ENCODE results near the gene ARHGEF16. TPM values are rescaled to one million over a fixed set of nuclear protein-coding genes. Genes with fewer than 3 reads are reported as not detected.

ARHGEF16 gene
- total and polyA plus RNA-seq, 2 donors (not counting 1 experiment from before 2014, with no cell fraction given): 0.13 to 0.22 TPM

DNA sequence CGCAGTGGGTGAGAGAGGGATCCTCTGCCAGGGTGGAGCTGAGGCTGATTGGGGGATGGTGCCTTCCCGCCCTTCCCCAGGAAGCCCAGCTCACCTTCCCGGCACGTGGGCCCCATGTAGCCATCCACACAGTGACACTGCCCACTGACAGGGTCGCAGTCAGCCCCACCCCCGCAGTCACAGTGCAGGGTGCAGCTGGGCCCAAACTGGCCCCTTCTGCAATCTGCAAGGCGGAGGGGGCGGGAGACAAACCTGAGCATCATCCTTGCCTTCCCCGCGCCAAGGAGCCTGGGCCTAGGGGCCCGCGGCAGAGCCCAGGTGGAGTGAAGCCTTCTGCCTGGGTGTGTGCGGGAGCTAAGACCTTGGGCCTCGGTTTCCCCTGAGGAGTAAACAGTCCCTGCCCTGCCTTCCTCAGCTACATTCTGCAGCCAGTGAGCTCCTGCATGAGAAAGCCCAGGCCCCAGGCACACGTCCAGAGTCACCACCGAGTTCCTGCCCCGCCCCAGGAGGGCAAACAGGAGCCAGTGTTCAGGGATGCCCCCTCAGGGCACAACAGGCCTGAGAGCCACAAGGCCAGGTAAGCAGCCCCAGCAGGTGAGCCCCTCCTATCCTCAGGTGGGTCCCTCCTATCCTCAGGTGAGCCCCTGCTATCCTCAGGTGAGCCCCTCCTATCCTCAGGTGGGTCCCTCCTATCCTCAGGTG, 38.2 kb downstream of the ARHGEF16 start:
- ChIA-PET POLR2A (no interaction called here), CTCF (interaction anchor here (1.3 to 1.5 kb wide), 3 partner anchors 126 to 232 kb away, joined by 5 to 10 read pairs (median 8); no protein-coding TSS in a partner anchor)

More for the DNA sequence above, 38.2 kb downstream of the ARHGEF16 start:
- Mint-ChIP-seq H3K9me3 (ENCODE audit: insufficient read depth) (peaks cover 14% of the 10 kb centered on the region), H3K4me3 (no peak overlapping the region), H3K4me1 (peaks cover 6% of the 10 kb centered on the region), H3K27ac (no peak overlapping the region), H3K27me3 (no peaks in the 10 kb centered on the region)
- H3K27me3 ChIP-seq (replicated peaks in 1 of 4; ENCODE audit: control extremely low read depth in 1 of 4, control insufficient read depth in 3 of 4, insufficient read depth in 4 of 4, low read length in 3 of 4): no peaks in the 10 kb centered on the region
- no peaks in the 10 kb centered on the region for H3K36me3 ChIP-seq (replicated peaks in 1 of 2; ENCODE audit: control extremely low read depth in 1 of 2, control insufficient read depth in 1 of 2, extremely low read depth in 1 of 2, insufficient read depth in 2 of 2, low read length in 1 of 2)
- ATAC-seq (ENCODE audit: low read depth): no peak
- no peak overlapping the region for H3K4me2 ChIP-seq (replicated peaks; ENCODE audit: low read depth, low read length, poor library complexity, severe bottlenecking)
- no peak for DNase-seq
- no peak overlapping the region for H3K27ac ChIP-seq (ENCODE audit: low read length in 2 of 2)
- no peak overlapping the region for H3K9ac ChIP-seq (ENCODE audit: low read length)
- no peak overlapping the region for H2AFZ ChIP-seq (ENCODE audit: insufficient read depth, low read depth, low read length, poor library complexity, severe bottlenecking)
- 94% methylated on average over 17 of the region's 17 CpGs for WGBS (ENCODE audit: insufficient coverage)
- H3K4me1 ChIP-seq (ENCODE audit: control insufficient read depth in 2 of 2, insufficient read depth in 2 of 2, low read length in 2 of 2): peaks cover 0 to 7% of the 10 kb centered on the region in 2 donors
- no peak overlapping the region for H3K4me3 ChIP-seq (ENCODE audit: control extremely low read depth in 1 of 5, extremely low read depth in 1 of 5, insufficient read depth in 1 of 5, low read depth in 2 of 5, low read length in 4 of 5)
- no peaks in the 10 kb centered on the region for H3K79me2 ChIP-seq (ENCODE audit: control insufficient read depth, insufficient read depth, low read length)
- peaks cover 9% of the 10 kb centered on the region for H4K20me1 ChIP-seq (ENCODE audit: control insufficient read depth, insufficient read depth, low read length, poor library complexity, severe bottlenecking)
- H3K9me3 ChIP-seq (ENCODE audit: control extremely low read depth in 1 of 3, control insufficient read depth in 2 of 3, insufficient read depth in 1 of 3, low read length in 2 of 3): peaks cover 0 to 14% (median 5%) of the 10 kb centered on the region in 3 donors
- intact Hi-C loops (cut with micrococcal nuclease): no loop called here
- TF ChIP-seq EZH2 (IDR thresholded peaks at IDR 0.05; ENCODE audit: borderline replicate concordance, insufficient read depth, low read depth, low read length, poor library complexity, severe bottlenecking): no peak
- TF ChIP-seq, protein P1, sequence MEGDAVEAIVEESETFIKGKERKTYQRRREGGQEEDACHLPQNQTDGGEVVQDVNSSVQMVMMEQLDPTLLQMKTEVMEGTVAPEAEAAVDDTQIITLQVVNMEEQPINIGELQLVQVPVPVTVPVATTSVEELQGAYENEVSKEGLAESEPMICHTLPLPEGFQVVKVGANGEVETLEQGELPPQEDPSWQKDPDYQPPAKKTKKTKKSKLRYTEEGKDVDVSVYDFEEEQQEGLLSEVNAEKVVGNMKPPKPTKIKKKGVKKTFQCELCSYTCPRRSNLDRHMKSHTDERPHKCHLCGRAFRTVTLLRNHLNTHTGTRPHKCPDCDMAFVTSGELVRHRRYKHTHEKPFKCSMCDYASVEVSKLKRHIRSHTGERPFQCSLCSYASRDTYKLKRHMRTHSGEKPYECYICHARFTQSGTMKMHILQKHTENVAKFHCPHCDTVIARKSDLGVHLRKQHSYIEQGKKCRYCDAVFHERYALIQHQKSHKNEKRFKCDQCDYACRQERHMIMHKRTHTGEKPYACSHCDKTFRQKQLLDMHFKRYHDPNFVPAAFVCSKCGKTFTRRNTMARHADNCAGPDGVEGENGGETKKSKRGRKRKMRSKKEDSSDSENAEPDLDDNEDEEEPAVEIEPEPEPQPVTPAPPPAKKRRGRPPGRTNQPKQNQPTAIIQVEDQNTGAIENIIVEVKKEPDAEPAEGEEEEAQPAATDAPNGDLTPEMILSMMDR (IDR thresholded peaks at IDR 0.05): no peak
